Occipital lobe (tissue), 2 donors: Measurements from ENCODE around the gene DCBLD1. TPM values are rescaled to one million over a fixed set of nuclear protein-coding genes. Genes with fewer than 3 reads are reported as not detected.

Experiments
- DNase-seq: peaks from one replicate; lab custom pipeline; 2025; lab: John Stamatoyannopoulos, UW
- total RNA-seq: library from RNA; depleted of rRNA; stranded (reverse); fragments of >200 nt; gene quantifications from one replicate; pipeline ENCODE4 v1.2.3, GENCODE V29; 2014

DCBLD1 gene
- total RNA-seq, 1 donor from 2014 or later: 15.3 TPM

- no peak for DNase-seq
These were observed 12.7 kb upstream of the DCBLD1 start for GRCh38 chr6:117469791-117470190.

GRCh38 chr6:117472667-117473066 is 9.8 kb upstream of the DCBLD1 start:
- no peak for DNase-seq

- DNase-seq: no peak
These were observed 9.1 kb upstream of the DCBLD1 start for GRCh38 chr6:117473401-117473800.

GRCh38 chr6:117477988-117478852 is 4.3 kb upstream of the DCBLD1 start:
- no peak for DNase-seq

- no peak for DNase-seq
These were observed 3.6 kb upstream of the DCBLD1 start for GRCh38 chr6:117478853-117479231.

- DNase-seq: no peak
These were observed 1.8 kb upstream of the DCBLD1 start for GRCh38 chr6:117480651-117481050.

GRCh38 chr6:117481278-117481925 is 1.1 kb upstream of the DCBLD1 start:
- no peak for DNase-seq

- DNase-seq: no peak
These were observed 591 bp upstream of the DCBLD1 start for GRCh38 chr6:117481926-117482239.

GRCh38 chr6:117483004-117483644 is 650 bp downstream of the DCBLD1 start:
- DNase-seq: peak; percentile 4

GRCh38 chr6:117483645-117484016 is 1.2 kb downstream of the DCBLD1 start:
- DNase-seq: no peak

- DNase-seq: no peak
These were observed 1.7 kb downstream of the DCBLD1 start for GRCh38 chr6:117484052-117484646.

- no peak for DNase-seq
These were observed 3.0 kb downstream of the DCBLD1 start for GRCh38 chr6:117485433-117485832.

- no peak for DNase-seq
These were observed 5.3 kb downstream of the DCBLD1 start for GRCh38 chr6:117487821-117488220.

- DNase-seq: no peak
These were observed 6.5 kb downstream of the DCBLD1 start for GRCh38 chr6:117489003-117489402.

- no peak for DNase-seq
These were observed 9.4 kb downstream of the DCBLD1 start for GRCh38 chr6:117491916-117492315.

GRCh38 chr6:117493470-117493869 is 11.0 kb downstream of the DCBLD1 start:
- DNase-seq: no peak

GRCh38 chr6:117494283-117494682 is 11.8 kb downstream of the DCBLD1 start:
- DNase-seq: no peak

- no peak for DNase-seq
These were observed 12.3 kb downstream of the DCBLD1 start for GRCh38 chr6:117494694-117495318.

GRCh38 chr6:117495425-117495824 is 13.0 kb downstream of the DCBLD1 start:
- DNase-seq: no peak

GRCh38 chr6:117495869-117496268 is 13.4 kb downstream of the DCBLD1 start:
- DNase-seq: no peak

GRCh38 chr6:117496383-117496990 is 14.0 kb downstream of the DCBLD1 start:
- no peak for DNase-seq
